H9 (cell line): ENCODE results near the gene ATG4B. TPM values are rescaled to one million over a fixed set of nuclear protein-coding genes. Genes with fewer than 3 reads are reported as not detected.

ENCODE experiments used
- DNase-seq: peaks from one replicate; pipeline ENCODE4 v3.0.0-alpha.2; 2017
- H2AFZ ChIP-seq: one replicate; pipeline ENCODE4 v1.6.1; 2013; ENCODE audit warnings: mild to moderate bottlenecking, low read length, control low read depth, moderate library complexity
- H2AK5ac ChIP-seq: 2 replicates; pipeline ENCODE4 v1.6.1; 2013; ENCODE audit warnings: low read length, control low read depth, mixed read lengths; ENCODE audit not compliant: insufficient read length
- H2BK120ac ChIP-seq: one replicate; pipeline ENCODE4 v1.6.1; 2013; ENCODE audit warnings: low read depth, mild to moderate bottlenecking, low read length, control low read depth, inconsistent platforms; ENCODE audit not compliant: poor library complexity, severe bottlenecking
- H2BK12ac ChIP-seq: 2 replicates; pipeline ENCODE4 v1.6.1; 2013; ENCODE audit warnings: low read length, control low read depth, mixed read lengths, low read depth; ENCODE audit not compliant: insufficient read length
- H2BK15ac ChIP-seq: 2 replicates; pipeline ENCODE4 v1.6.1; 2013; ENCODE audit warnings: low read depth, low read length, control low read depth
- H2BK20ac ChIP-seq: one replicate; pipeline ENCODE4 v1.6.1; 2013; ENCODE audit warnings: low read depth, mild to moderate bottlenecking, low read length, control low read depth, inconsistent platforms; ENCODE audit not compliant: poor library complexity, severe bottlenecking
- H2BK5ac ChIP-seq: 2 replicates; pipeline ENCODE4 v1.6.1; 2013; ENCODE audit warnings: low read length, control low read depth, mixed read lengths; ENCODE audit not compliant: insufficient read length
- H3K14ac ChIP-seq: 2 replicates; pipeline ENCODE4 v1.6.1; 2013; ENCODE audit warnings: low read length, control low read depth; ENCODE audit not compliant: insufficient read depth
- H3K18ac ChIP-seq: 2 replicates; pipeline ENCODE4 v1.6.1; 2013; ENCODE audit warnings: low read depth, mild to moderate bottlenecking, mixed read lengths, low read length, control low read depth; ENCODE audit not compliant: insufficient read length
- H3K23ac ChIP-seq: 2 replicates; pipeline ENCODE4 v1.6.1; 2013; ENCODE audit warnings: low read length, control low read depth, mixed read lengths, low read depth; ENCODE audit not compliant: insufficient read length
- H3K23me2 ChIP-seq: 2 replicates; pipeline ENCODE4 v1.6.1; 2013; ENCODE audit warnings: low read depth, mild to moderate bottlenecking, mixed read lengths, low read length, control low read depth; ENCODE audit not compliant: insufficient read length, poor library complexity, severe bottlenecking
- H3K27ac ChIP-seq: 2 replicates; pipeline ENCODE4 v1.5.1; 2013; ENCODE audit warnings: low read length, control low read depth, mixed read lengths, low read depth; ENCODE audit not compliant: insufficient read length
- H3K27me3 ChIP-seq: 2 replicates; pipeline ENCODE4 v1.6.1; 2013; ENCODE audit warnings: low read length, control low read depth, inconsistent platforms; ENCODE audit not compliant: insufficient read depth
- H3K4ac ChIP-seq: 2 replicates; pipeline ENCODE4 v1.6.1; 2013; ENCODE audit warnings: low read depth, mild to moderate bottlenecking, control low read depth, inconsistent platforms, low read length, moderate library complexity
- H3K4me1 ChIP-seq: 2 replicates; pipeline ENCODE4 v1.6.1; 2013; ENCODE audit warnings: low read length, control low read depth, inconsistent platforms; ENCODE audit not compliant: insufficient read depth
- H3K4me2 ChIP-seq: 2 replicates; pipeline ENCODE4 v1.6.1; 2013; ENCODE audit warnings: low read length, control low read depth, mixed read lengths; ENCODE audit not compliant: insufficient read length, insufficient read depth
- H3K56ac ChIP-seq: 2 replicates; pipeline ENCODE4 v1.6.1; 2013; ENCODE audit warnings: low read depth, mild to moderate bottlenecking, mixed read lengths, low read length, control low read depth; ENCODE audit not compliant: insufficient read length
- H3K79me1 ChIP-seq: 2 replicates; pipeline ENCODE4 v1.6.1; 2013; ENCODE audit warnings: low read depth, mild to moderate bottlenecking, moderate library complexity, low read length, control low read depth, inconsistent platforms; ENCODE audit not compliant: insufficient read depth, poor library complexity, severe bottlenecking
- H3K79me2 ChIP-seq: 2 replicates; pipeline ENCODE4 v1.6.1; 2013; ENCODE audit warnings: low read length, control low read depth, inconsistent platforms; ENCODE audit not compliant: insufficient read depth
- H3K9ac ChIP-seq: 2 replicates; pipeline ENCODE4 v1.6.1; 2013; ENCODE audit warnings: low read length, control low read depth, mixed read lengths; ENCODE audit not compliant: insufficient read length; ENCODE audit errors: extremely low read depth
- H3K9me3 ChIP-seq: one replicate; pipeline ENCODE4 v1.6.1; 2013; ENCODE audit warnings: low read depth, low read length, inconsistent platforms; ENCODE audit not compliant: control insufficient read depth
- H3T11ph ChIP-seq: one replicate; pipeline ENCODE4 v1.6.1; 2013; ENCODE audit warnings: mild to moderate bottlenecking, low read length, control low read depth, inconsistent platforms
- H4K20me1 ChIP-seq: one replicate; pipeline ENCODE4 v1.6.1; 2013; ENCODE audit not compliant: control insufficient read depth, insufficient read length, insufficient read depth
- H4K5ac ChIP-seq: 2 replicates; pipeline ENCODE4 v1.6.1; 2013; ENCODE audit warnings: low read depth, mild to moderate bottlenecking, mixed read lengths, low read length, control low read depth; ENCODE audit not compliant: insufficient read length
- H4K8ac ChIP-seq: replicated peaks from 2 replicates; pipeline ENCODE4 v1.6.1; 2013; ENCODE audit warnings: low read length, control low read depth, mixed read lengths, low read depth; ENCODE audit not compliant: insufficient read length
- H4K91ac ChIP-seq: 2 replicates; pipeline ENCODE4 v1.6.1; 2013; ENCODE audit warnings: low read depth, mild to moderate bottlenecking, moderate library complexity, mixed read lengths, low read length, control low read depth; ENCODE audit not compliant: insufficient read length
- H3K27ac Mint-ChIP-seq, 3 experiments: 2 replicates in 2 of 3; 3 replicates in 1 of 3; pipeline ENCODE4 v1.8.0; 2020 to 2021; ENCODE audit warnings: mixed read lengths in 3 of 3, mild to moderate bottlenecking in 1 of 3, moderate library complexity in 1 of 3
- H3K27me3 Mint-ChIP-seq: 2 replicates; pipeline ENCODE4 v1.8.0; 2021; ENCODE audit warnings: low read depth, mild to moderate bottlenecking, moderate library complexity, mixed read lengths
- H3K36me3 Mint-ChIP-seq, 3 experiments: 2 replicates in 2 of 3; 3 replicates in 1 of 3; pipeline ENCODE4 v1.8.0; 2020 to 2021; ENCODE audit warnings: low read depth in 3 of 3, mixed read lengths in 3 of 3; ENCODE audit not compliant: insufficient read depth in 1 of 3
- H3K4me1 Mint-ChIP-seq, 2 experiments: 2 replicates each; pipeline ENCODE4 v1.8.0; 2020; ENCODE audit warnings: mixed read lengths in 2 of 2
- H3K4me3 Mint-ChIP-seq, 2 experiments: 2 replicates in 1 of 2; 3 replicates in 1 of 2; pipeline ENCODE4 v1.8.0; 2020 to 2021; ENCODE audit warnings: mild to moderate bottlenecking in 2 of 2, mixed read lengths in 2 of 2, moderate library complexity in 1 of 2
- H3K9me3 Mint-ChIP-seq, 2 experiments: 2 replicates in 1 of 2; 3 replicates in 1 of 2; pipeline ENCODE4 v1.8.0; 2020; ENCODE audit warnings: mild to moderate bottlenecking in 2 of 2, mixed read lengths in 2 of 2, moderate library complexity in 1 of 2
- WGBS: extraction: QIAGEN DNeasy Blood & Tissue Kit; methylation state at CpG from one replicate; pipeline ENCODE4 v1.1.7; 2013; ENCODE audit warnings: missing lambda C conversion rate, low lambda C conversion rate, mixed read lengths; ENCODE audit not compliant: insufficient read length; ENCODE audit errors: extremely low coverage; 5-methylcytosine and 5-hydroxymethylcytosine counted together
- total RNA-seq: library from RNA; stranded (reverse); gene quantifications from 2 replicates; pipeline ENCODE4 v1.2.1, GENCODE V29; 2021
- TF ChIP-seq, protein P1 (sequence below): fragments of 200-600 bp; sonication (generic); conservative IDR thresholded peaks from 3 replicates; pipeline ENCODE4 v1.8.0; 2021; ENCODE audit warnings: antibody characterized with exemption, mild to moderate bottlenecking

The ATG4B gene
- total RNA-seq, 1 experiment from 2014 or later: 105 TPM

DNA sequence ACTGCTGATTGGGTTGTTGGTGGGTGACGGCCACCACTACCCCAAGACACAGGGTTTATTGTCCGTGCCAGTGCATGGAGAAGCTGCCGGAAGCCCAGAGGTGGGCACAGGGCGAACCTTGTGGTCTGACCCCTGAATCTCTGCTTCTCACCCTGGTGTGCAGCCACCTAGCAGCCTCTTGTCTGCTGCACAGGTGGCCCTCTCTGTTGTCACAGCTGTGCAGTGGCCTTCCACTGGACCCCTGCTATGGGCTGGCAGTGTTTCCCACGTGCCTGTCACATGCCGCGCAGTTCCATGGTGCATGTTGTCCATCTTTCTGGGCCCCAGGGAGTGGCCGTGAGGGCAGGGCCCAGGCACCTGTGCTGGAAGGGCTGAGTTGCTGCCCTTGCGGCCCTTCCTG, 15.2 kb downstream of the ATG4B start:
- no peak overlapping the region for H3K27ac Mint-ChIP-seq
- Histone ChIP-seq H3K79me2 (peaks cover 10% of the 10 kb centered on the region; the same call in 1 of the 2 replicates), H3K4me2 (no peak overlapping the region), H4K8ac (no peak overlapping the region), H3K27ac (no peak overlapping the region), H4K20me1 (no peaks in the 10 kb centered on the region), H3K14ac (no peak overlapping the region), H3K56ac (no peak overlapping the region), H2AK5ac (no peak overlapping the region), H3T11ph (no peak overlapping the region), H3K18ac (no peak overlapping the region), H3K23ac (no peak overlapping the region), H2BK5ac (no peak overlapping the region), H3K23me2 (no peaks in the 10 kb centered on the region), H2BK120ac (no peak overlapping the region), H2BK20ac (no peak overlapping the region), H3K9ac (no peak overlapping the region), H2AFZ (no peak overlapping the region), H4K91ac (no peak overlapping the region), H3K27me3 (no peaks in the 10 kb centered on the region), H2BK15ac (no peak overlapping the region), H2BK12ac (no peak overlapping the region), H3K9me3 (no peaks in the 10 kb centered on the region), H3K79me1 (peaks cover 8% of the 10 kb centered on the region), H4K5ac (no peak overlapping the region), H3K4me1 (peaks cover 4% of the 10 kb centered on the region; the same call in 1 of the 2 replicates), H3K4ac (no peak overlapping the region)
- no peak for DNase-seq
- H3K36me3 Mint-ChIP-seq: peaks cover 30 to 62% (median 56%) of the 10 kb centered on the region in 3 experiments
- WGBS: no CpG with 5 or more reads among the region's 9 CpGs
- H3K4me3 Mint-ChIP-seq: no peak overlapping the region
- H3K27me3 Mint-ChIP-seq: no peaks in the 10 kb centered on the region
- TF ChIP-seq, protein P1, sequence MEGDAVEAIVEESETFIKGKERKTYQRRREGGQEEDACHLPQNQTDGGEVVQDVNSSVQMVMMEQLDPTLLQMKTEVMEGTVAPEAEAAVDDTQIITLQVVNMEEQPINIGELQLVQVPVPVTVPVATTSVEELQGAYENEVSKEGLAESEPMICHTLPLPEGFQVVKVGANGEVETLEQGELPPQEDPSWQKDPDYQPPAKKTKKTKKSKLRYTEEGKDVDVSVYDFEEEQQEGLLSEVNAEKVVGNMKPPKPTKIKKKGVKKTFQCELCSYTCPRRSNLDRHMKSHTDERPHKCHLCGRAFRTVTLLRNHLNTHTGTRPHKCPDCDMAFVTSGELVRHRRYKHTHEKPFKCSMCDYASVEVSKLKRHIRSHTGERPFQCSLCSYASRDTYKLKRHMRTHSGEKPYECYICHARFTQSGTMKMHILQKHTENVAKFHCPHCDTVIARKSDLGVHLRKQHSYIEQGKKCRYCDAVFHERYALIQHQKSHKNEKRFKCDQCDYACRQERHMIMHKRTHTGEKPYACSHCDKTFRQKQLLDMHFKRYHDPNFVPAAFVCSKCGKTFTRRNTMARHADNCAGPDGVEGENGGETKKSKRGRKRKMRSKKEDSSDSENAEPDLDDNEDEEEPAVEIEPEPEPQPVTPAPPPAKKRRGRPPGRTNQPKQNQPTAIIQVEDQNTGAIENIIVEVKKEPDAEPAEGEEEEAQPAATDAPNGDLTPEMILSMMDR: no peak
- H3K9me3 Mint-ChIP-seq: no peaks in the 10 kb centered on the region
- peaks cover 17 to 26% of the 10 kb centered on the region in 2 experiments for H3K4me1 Mint-ChIP-seq
